HUES6 (cell line): ENCODE data around the gene CYTH1.

Source experiments
- H3K27ac ChIP-seq: 2 replicates; pipeline ENCODE4 v1.7.0; 2013; ENCODE audit warnings: low read depth, mild to moderate bottlenecking, low read length, inconsistent platforms
- H3K27me3 ChIP-seq: 2 replicates; pipeline ENCODE4 v1.6.1; 2013; ENCODE audit warnings: low read length; ENCODE audit not compliant: control insufficient read depth, insufficient read depth
- H3K36me3 ChIP-seq: 2 replicates; pipeline ENCODE4 v1.6.1; 2013; ENCODE audit warnings: low read length; ENCODE audit not compliant: control insufficient read depth, insufficient read depth
- H3K4me1 ChIP-seq: 2 replicates; pipeline ENCODE4 v1.6.1; 2013; ENCODE audit warnings: low read length; ENCODE audit not compliant: control insufficient read depth, insufficient read depth
- H3K4me3 ChIP-seq: 2 replicates; pipeline ENCODE4 v1.5.1; 2013; ENCODE audit warnings: low read depth, low read length
- H3K9ac ChIP-seq: one replicate; pipeline ENCODE4 v1.6.1; 2013; ENCODE audit warnings: mild to moderate bottlenecking, low read length
- H3K9me3 ChIP-seq: 2 replicates; pipeline ENCODE4 v1.6.1; 2013; ENCODE audit warnings: low read depth, low read length; ENCODE audit not compliant: control insufficient read depth, insufficient read depth

The CYTH1 gene

GRCh38 chr17:78680436-78680835, 101.6 kb downstream of the CYTH1 start:
- Histone ChIP-seq H3K9me3 (no peaks in the 10 kb centered on the region), H3K4me3 (no peak overlapping the region), H3K27ac (no peak overlapping the region), H3K36me3 (peaks cover 17% of the 10 kb centered on the region; the same call in 1 of the 2 replicates), H3K9ac (no peak overlapping the region), H3K27me3 (no peaks in the 10 kb centered on the region), H3K4me1 (peaks cover 21% of the 10 kb centered on the region; the same call in 1 of the 2 replicates)

GRCh38 chr17:78679495-78680395, 102.3 kb downstream of the CYTH1 start:
- peaks cover 17% of the 10 kb centered on the region; the same call in 1 of the 2 replicates for H3K36me3 ChIP-seq
- H3K27ac ChIP-seq, result no peak overlapping the region
- no peak overlapping the region for H3K4me3 ChIP-seq
- H3K27me3 ChIP-seq, result no peaks in the 10 kb centered on the region
- H3K4me1 ChIP-seq, result peaks cover 24% of the 10 kb centered on the region; the same call in 1 of the 2 replicates
- no peaks in the 10 kb centered on the region for H3K9me3 ChIP-seq
- no peak overlapping the region for H3K9ac ChIP-seq

- no peak overlapping the region for H3K9ac ChIP-seq
- peaks cover 24% of the 10 kb centered on the region; the same call in 1 of the 2 replicates for H3K4me1 ChIP-seq
- peaks cover 17% of the 10 kb centered on the region; the same call in 1 of the 2 replicates for H3K36me3 ChIP-seq
- no peak overlapping the region for H3K27ac ChIP-seq
- H3K27me3 ChIP-seq, result no peaks in the 10 kb centered on the region
- H3K4me3 ChIP-seq, result no peak overlapping the region
- H3K9me3 ChIP-seq, result no peaks in the 10 kb centered on the region
These were observed 103.4 kb downstream of the CYTH1 start for GRCh38 chr17:78678711-78679110.

GRCh38 chr17:78678222-78678557, 103.9 kb downstream of the CYTH1 start:
- Histone ChIP-seq H3K9me3 (no peaks in the 10 kb centered on the region), H3K9ac (no peak overlapping the region), H3K4me1 (peaks cover 21% of the 10 kb centered on the region; the same call in 1 of the 2 replicates), H3K36me3 (peaks cover 17% of the 10 kb centered on the region; the same call in 1 of the 2 replicates), H3K4me3 (no peak overlapping the region), H3K27me3 (no peaks in the 10 kb centered on the region), H3K27ac (no peak overlapping the region)

GRCh38 chr17:78677303-78678221, 104.5 kb downstream of the CYTH1 start:
- H3K27me3 ChIP-seq, result no peaks in the 10 kb centered on the region
- peaks cover 19% of the 10 kb centered on the region; the same call in 1 of the 2 replicates for H3K4me1 ChIP-seq
- no peak overlapping the region for H3K27ac ChIP-seq
- peaks cover 17% of the 10 kb centered on the region; the same call in 1 of the 2 replicates for H3K36me3 ChIP-seq
- no peaks in the 10 kb centered on the region for H3K9me3 ChIP-seq
- H3K4me3 ChIP-seq, result no peak overlapping the region
- H3K9ac ChIP-seq, result no peak overlapping the region

GRCh38 chr17:78676412-78677302, 105.4 kb downstream of the CYTH1 start:
- H3K4me1 ChIP-seq, result peaks cover 19% of the 10 kb centered on the region; the same call in 1 of the 2 replicates
- no peak overlapping the region for H3K27ac ChIP-seq
- no peak overlapping the region for H3K9ac ChIP-seq
- peaks cover 17% of the 10 kb centered on the region; the same call in 1 of the 2 replicates for H3K36me3 ChIP-seq
- H3K9me3 ChIP-seq, result no peaks in the 10 kb centered on the region
- H3K4me3 ChIP-seq, result no peak overlapping the region
- H3K27me3 ChIP-seq, result no peaks in the 10 kb centered on the region

GRCh38 chr17:78675836-78676235, 106.2 kb downstream of the CYTH1 start:
- Histone ChIP-seq H3K4me3 (no peak overlapping the region), H3K27ac (no peak overlapping the region), H3K9me3 (no peaks in the 10 kb centered on the region), H3K36me3 (peaks cover 17% of the 10 kb centered on the region; the same call in 1 of the 2 replicates), H3K9ac (no peak overlapping the region), H3K27me3 (no peaks in the 10 kb centered on the region), H3K4me1 (peaks cover 12% of the 10 kb centered on the region; the same call in 1 of the 2 replicates)

GRCh38 chr17:78675316-78675616, 106.8 kb downstream of the CYTH1 start:
- H3K4me1 ChIP-seq, result peaks cover 7% of the 10 kb centered on the region; the same call in 1 of the 2 replicates
- no peaks in the 10 kb centered on the region for H3K27me3 ChIP-seq
- H3K4me3 ChIP-seq, result no peak overlapping the region
- peaks cover 17% of the 10 kb centered on the region; the same call in 1 of the 2 replicates for H3K36me3 ChIP-seq
- no peak overlapping the region for H3K9ac ChIP-seq
- H3K9me3 ChIP-seq, result no peaks in the 10 kb centered on the region
- no peak overlapping the region for H3K27ac ChIP-seq

GRCh38 chr17:78674595-78675315, 107.3 kb downstream of the CYTH1 start:
- Histone ChIP-seq H3K9me3 (no peaks in the 10 kb centered on the region), H3K36me3 (peaks cover 12% of the 10 kb centered on the region; the same call in 1 of the 2 replicates), H3K27ac (no peak overlapping the region)

More at GRCh38 chr17:78674595-78675315, 107.3 kb downstream of the CYTH1 start:
- H3K4me3 ChIP-seq, result no peak overlapping the region
- H3K27me3 ChIP-seq, result no peaks in the 10 kb centered on the region
- H3K4me1 ChIP-seq, result 0 out of 2 replicates have a peak, but pooled peaks cover 3% of the 10 kb centered on the region
- H3K9ac ChIP-seq, result no peak overlapping the region
